HG03095 (cell line): ENCODE measurements around the gene RNF5.

ENCODE experiments used
- ATAC-seq: cut with Tn5 transposase; IDR thresholded peaks from one replicate; pipeline ENCODE4 v1.9.1; 2021; ENCODE audit warnings: moderate library complexity; ENCODE audit not compliant: unreplicated experiment

Gene RNF5

DNA sequence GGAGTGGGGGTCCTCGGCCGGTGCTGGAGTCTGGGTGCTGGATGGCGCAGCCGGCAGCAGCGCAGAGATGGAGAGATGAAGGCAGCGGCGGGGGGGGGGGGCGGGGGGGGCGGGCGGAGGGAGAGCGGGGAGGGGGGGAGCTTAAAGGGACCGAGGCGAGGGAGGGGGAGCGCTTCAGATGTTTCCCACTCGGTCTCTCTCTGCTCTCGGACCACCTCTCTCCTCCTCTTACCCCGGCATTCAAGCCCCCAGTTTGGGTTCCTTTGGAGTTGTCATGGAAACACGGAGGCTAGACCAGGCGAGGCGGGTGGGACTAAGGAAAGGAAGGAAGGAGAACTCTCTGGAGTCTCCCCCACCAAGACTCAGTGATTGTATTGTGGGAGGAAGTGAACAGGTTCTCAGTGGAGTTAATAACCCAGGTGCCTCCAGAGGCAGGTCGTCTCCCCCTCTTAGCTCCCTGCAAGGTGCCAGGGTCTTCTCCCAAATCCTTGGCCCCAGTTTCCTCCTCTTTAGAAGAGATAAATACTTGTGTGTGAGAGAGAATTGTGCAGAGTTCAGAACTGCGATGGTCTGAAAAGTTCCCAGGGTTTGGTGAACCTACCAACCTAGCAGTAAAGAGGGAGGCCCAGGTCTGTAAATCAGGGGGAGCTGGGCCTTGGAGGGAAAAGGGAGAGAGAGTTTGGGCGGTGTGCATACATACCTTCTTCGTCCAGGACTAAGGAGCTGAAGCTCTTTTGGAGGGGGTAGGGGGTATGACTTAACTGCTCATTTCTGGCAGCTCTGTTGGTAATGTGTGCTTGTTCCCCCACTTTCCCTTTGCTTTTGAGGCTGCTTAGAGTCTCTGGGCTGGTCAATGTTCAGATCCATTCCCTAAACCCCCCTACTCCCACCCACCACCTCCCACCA lies 26.1 kb upstream of the RNF5 start, which contains the start of gene PRRT1:
Gene PRRT1 (minus strand): TSS at position 77 of the 906 bp plus-strand sequence. CDS start 112 bp downstream, outside the sequence.
- ATAC-seq, result no peak

DNA sequence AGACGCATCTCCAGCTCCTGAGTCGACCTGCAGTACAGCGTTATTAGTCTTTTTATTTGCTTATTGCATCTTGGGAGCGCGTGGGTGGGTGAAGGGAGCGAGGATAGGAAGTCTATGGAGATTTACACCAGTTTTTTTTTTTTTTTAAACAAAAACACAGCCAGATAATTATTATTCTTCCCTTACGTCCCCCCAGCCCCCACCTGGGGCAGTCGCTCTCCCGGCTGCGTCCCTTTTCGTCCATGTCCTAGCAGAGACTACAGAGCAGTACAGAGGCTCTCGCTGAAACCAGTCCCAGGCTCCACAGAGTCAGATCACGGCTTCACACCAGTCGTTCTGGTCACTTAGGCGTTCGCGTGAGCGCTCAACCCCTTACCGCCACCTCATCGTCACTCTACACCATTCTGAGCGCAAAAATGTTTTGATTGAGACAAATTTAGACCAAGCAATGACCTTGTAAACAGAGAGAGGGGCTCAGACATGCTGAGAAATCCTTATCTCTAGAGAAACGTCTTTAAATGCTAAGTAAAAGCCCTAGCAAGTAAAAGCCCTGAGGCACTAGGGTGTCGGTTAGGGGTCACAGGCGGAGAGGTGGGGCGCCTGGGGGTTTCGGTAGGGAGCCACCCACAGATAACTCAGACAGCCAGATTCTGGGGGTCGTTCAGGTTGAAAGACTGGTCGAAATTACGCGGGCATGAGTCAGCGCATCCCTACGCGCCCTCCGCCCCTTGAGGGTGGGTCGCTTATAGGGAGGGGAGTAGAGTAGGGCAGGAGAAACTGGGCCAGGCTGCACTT lies 25.2 kb upstream of the RNF5 start:
- no peak for ATAC-seq

DNA sequence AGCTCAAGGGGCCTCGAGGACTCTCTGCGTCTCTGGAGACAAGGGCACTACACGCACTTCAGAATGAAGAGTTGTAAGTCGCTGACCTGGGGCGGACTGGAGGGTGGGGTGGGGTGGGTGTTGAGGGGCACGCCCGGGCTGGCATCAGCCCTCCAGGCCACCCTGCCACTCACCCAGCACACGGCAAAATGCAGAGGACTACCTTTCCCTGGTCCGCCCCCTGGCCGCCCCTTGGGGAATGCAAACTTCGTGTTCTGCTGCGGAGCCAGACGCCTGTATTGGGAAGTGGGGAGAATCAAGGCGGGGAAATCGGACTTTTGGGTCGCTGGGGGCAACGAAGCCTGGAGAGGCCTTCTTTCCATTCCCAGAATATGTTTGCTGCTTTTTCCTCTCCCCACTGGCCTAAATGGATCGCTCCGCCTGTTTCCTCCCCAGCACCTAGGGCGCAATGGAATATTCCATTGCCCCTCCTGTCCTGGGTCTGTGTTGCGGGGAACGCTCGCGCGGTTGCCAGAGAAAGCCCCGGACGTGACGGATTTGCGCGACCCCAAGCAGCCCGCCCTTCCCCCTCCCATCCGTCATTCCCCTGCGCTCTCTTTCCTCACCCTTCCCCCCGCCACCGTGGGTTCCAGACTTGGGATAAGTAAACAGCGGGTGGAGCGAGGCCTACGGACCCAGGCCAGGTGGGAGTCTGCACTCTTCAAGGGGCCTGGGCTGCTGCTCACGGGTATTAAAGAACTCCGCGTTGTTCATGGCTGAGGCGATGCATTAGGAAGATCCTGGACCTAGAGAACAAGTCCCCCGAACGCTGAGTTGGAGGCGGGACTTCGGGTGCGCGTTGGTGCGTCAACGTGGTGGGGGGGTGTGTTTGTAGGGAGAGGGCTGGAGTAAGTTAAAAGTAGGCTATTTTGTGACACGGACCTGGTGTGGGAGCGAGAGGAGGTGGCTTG lies 24.4 kb upstream of the RNF5 start, which contains the start of gene PPT2:
Gene PPT2 (plus strand): TSS at position 578 of the 950 bp plus-strand sequence. CDS start 454 bp downstream, outside the sequence.
- no peak for ATAC-seq

- no peak for ATAC-seq
Observed at GRCh38 chr6:32154514-32155161, 23.6 kb upstream of the RNF5 start.

GRCh38 chr6:32156891-32157290 lies 21.3 kb upstream of the RNF5 start:
- ATAC-seq, result no peak

DNA sequence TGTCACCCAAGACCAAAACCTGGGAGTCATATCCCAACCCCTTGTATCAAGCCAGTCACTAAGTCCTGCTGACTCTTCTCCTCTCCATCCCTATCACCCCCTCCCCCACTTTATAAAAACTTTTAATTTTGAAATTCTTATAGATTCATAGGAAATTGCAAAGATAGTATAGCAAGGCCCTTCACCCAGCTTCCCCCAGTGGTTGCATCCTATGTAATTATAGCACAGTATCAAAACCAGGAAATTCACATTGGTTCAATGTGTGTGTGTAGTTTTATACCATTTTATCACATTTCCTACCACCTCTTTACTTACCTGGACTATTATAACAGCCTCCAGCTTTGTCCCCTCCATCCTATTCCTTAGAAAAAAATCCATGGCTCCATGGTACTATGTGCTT lies 20.2 kb upstream of the RNF5 start:
- ATAC-seq, result no peak

- ATAC-seq, result no peak
Observed at GRCh38 chr6:32163559-32164258, 14.5 kb upstream of the RNF5 start.

DNA sequence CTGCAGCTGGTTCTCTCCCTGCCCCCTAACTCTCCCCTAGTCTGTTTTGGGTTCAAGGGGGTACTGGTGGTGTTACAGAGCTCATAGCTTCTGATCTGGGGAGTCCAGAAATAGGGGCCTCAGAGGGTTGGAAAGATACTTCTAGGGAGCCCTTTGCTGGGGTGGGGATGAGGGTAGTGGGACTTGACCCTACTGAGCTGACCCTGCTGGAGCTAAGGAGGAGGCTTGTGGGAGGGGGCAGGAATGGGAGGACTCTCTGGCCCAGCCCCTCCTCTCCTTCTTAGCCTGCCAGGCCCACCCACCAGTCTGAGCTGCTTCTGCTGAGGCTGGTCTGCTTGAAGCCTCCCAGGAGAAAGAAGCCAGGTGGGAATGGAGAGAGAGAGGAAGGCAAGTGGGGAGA lies 13.9 kb upstream of the RNF5 start, which contains the start of gene EGFL8:
Gene EGFL8 (plus strand): TSS at position 301 of the 400 bp plus-strand sequence. CDS start 1,571 bp downstream, outside the sequence.
- ATAC-seq, result no peak

DNA sequence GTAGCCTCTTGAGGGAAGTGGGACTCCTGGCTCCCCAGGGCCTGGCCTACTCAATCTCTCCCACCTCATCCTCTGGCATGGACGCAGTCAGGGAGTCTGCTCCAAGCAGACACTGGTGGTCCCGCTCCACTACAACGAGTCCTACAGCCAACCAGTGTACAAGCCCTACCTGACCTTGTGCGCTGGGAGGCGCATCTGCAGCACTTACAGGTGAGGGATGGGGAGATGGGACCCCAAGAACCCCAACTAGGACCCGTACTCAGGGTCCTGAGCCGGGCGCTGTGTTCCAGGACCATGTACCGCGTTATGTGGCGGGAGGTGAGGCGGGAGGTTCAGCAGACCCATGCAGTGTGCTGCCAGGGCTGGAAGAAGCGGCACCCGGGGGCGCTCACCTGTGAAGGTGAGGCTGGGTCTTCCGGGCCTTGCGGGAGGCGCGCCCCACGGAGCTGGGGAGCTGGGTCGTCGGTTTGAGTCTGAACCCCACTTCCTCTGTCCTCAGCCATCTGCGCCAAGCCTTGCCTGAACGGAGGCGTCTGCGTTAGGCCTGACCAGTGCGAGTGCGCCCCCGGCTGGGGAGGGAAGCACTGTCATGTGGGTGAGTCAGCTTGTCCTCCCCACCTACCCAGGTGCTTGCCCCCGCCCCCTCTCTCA lies 11.7 kb upstream of the RNF5 start:
- ATAC-seq, result no peak

GRCh38 chr6:32167154-32167760 lies 10.9 kb upstream of the RNF5 start:
- ATAC-seq, result no peak

GRCh38 chr6:32167761-32168262 lies 10.4 kb upstream of the RNF5 start:
- no peak for ATAC-seq

GRCh38 chr6:32168350-32168749 lies 9.9 kb upstream of the RNF5 start:
- ATAC-seq, result no peak

GRCh38 chr6:32168807-32169591 lies 9.2 kb upstream of the RNF5 start:
- ATAC-seq, result no peak

DNA sequence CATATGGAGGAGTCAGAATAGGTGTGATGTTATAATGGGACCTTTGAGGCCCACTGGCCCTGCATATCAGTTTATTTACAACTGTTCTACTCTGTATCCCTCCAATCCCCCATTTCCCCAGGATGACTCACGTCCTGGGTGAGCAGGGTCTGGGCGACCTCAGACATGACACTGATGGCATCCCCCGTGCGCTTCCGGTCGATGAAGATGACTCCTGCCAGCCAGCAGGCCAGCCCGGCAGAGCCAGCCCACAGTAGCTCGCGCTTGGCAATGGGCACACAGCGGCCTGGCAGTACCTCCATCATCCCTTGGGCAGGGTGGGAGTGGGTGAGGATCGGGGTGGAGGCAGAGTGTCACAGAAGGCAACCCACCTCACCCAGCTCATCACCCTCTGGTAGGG lies 7.9 kb upstream of the RNF5 start:
- ATAC-seq, result no peak

DNA sequence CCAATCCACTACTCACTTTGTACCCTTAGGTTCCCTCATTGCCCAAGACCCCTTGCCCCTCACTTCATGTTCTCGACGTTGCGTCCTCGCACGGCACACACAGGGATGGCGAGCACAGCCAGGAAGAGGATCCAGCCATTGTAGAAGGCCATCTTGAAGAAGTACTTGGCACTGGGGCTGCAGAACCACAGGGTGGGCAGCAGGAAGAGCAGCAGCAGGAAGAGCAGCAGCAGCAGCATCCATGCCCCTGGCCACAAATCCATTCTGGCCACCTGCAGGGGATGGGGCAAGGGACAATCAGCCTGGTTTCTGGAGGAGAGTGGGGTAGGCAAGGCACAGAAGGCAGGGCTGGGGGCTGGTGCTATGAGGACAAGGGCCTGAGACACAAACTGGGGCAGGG lies 7.0 kb upstream of the RNF5 start:
- ATAC-seq, result no peak

DNA sequence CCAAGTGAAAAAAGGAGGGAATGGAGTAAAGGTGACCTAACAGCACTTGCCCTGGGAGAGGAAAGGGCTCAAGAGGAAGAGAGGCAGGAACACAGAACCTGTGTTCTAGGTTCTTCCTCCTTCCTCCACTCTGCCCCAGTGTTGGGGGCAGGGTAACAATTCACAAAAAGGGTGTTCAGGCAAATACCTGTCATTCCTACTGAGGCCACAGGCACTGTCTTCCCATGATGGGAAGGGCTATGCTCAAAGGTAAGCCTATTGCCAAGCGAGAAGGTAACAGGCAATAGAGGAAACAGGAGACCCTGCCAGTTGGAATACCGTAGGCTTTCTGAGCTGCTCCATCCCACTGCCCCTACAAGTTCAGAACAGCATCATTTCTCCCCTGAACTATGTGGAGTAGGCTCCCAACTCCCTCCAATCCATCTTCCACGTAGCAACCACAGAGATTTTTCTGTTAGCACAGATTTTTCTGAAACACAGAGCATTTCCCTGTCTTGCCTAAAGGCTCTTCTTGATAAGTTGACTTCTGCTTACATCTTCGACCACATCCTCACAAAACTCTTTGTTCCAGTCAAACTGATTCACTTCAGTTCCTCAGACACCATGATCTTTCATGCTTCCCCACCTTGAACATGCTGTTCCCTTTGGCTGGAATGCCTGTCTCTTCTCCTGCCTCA lies 5.0 kb upstream of the RNF5 start:
- ATAC-seq, result no peak

- no peak for ATAC-seq
Observed at GRCh38 chr6:32174416-32174815, 3.8 kb upstream of the RNF5 start.
